ENCODE measurements around the gene CATSPER3. TPM values are rescaled to one million over a fixed set of nuclear protein-coding genes. Genes with fewer than 3 reads are reported as not detected.
A peak's percentile ranks its signal among the peaks of the same experiment; 100 is the strongest.

CATSPER3 gene
- total and polyA plus RNA-seq, 7 donors, result 0.57 to 1.4 (median 1.2) TPM; not detected in 4

DNA sequence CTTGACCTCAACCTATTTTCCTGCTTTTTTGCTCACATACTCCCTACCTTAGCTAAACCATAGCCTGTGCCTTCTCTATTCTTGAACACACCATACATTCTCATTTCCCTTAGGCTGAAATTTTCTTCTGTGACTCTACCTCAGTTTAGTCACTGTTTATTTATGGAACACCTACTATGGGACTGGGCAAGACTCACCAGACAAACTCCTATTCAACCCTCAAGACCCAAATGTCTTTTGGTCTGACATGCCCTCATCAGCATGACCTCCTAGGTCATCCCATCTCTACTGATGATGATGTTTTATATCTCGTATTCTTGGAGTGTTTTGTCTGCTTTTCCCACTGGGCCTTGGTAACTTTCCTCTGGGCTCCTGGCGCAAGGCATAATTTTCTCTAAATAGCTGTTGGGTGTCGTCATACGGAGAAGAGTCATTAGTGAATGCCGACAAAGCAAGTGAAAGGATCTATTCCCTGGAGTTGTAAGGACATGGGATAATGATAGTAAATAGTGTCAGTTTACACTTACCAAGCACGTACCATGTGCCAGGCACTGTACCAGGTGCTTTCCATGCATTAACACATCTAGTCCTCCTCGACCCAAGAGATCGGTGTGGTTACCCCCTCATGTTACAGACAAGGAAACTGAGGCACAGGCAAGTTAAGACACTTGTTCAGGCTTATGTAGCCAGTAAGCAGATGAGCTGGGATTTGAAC, 88.8 kb downstream of the CATSPER3 start:
- H3K4me1 ChIP-seq, result peaks cover 0 to 5% (median 0%) of the 10 kb centered on the region in 4 donors
- H3K36me3 ChIP-seq, result no peaks in the 10 kb centered on the region
- no peaks in the 10 kb centered on the region for H3K9me3 ChIP-seq
- no peak for DNase-seq
- H3K4me3 ChIP-seq, result no peak overlapping the region
- H3K27me3 ChIP-seq, result peaks cover 2 to 27% (median 6%) of the 10 kb centered on the region in 3 donors
- no peak overlapping the region for H3K27ac ChIP-seq
- TF ChIP-seq POLR2A (IDR thresholded peaks at IDR 0.05) (no peak), POLR2AphosphoS5 (IDR thresholded peaks at IDR 0.05) (no peak), EP300 (IDR thresholded peaks at IDR 0.05) (no peak)
- TF ChIP-seq, protein P1, sequence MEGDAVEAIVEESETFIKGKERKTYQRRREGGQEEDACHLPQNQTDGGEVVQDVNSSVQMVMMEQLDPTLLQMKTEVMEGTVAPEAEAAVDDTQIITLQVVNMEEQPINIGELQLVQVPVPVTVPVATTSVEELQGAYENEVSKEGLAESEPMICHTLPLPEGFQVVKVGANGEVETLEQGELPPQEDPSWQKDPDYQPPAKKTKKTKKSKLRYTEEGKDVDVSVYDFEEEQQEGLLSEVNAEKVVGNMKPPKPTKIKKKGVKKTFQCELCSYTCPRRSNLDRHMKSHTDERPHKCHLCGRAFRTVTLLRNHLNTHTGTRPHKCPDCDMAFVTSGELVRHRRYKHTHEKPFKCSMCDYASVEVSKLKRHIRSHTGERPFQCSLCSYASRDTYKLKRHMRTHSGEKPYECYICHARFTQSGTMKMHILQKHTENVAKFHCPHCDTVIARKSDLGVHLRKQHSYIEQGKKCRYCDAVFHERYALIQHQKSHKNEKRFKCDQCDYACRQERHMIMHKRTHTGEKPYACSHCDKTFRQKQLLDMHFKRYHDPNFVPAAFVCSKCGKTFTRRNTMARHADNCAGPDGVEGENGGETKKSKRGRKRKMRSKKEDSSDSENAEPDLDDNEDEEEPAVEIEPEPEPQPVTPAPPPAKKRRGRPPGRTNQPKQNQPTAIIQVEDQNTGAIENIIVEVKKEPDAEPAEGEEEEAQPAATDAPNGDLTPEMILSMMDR (IDR thresholded peaks at IDR 0.05), result no peak
- intact Hi-C loops (cut with DNase I), result no loop called here
- 88 to 92% methylated on average over 8 of the region's 8 CpGs for WGBS, 2 donors

DNA sequence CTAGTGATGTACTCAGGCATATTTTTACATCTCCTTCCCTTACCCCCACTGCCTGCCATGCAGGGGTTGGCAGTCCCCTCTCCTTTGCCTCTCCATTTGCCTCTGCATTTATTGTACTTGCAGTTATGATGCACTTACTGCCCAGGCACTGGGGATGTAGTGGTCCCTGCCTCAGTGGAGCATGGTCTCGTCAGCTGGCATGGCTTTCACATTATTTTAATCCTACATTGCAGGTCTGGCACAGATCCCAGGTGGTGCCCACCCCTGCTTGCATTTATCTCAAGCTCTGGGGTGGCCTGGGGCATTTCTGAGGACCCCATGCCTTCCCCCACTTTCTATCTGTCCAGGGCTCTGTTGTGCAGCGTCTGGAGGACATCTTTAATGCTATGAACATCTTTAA, 89.5 kb downstream of the CATSPER3 start:
- intact Hi-C loops (cut with DNase I), result no loop called here
- peaks cover 0 to 19% (median 6%) of the 10 kb centered on the region in 3 donors for H3K27me3 ChIP-seq
- H3K4me3 ChIP-seq, result no peak overlapping the region
- 74 to 82% methylated on average over 2 of the region's 2 CpGs for WGBS, 2 donors
- no peak overlapping the region for H3K27ac ChIP-seq
- H3K4me1 ChIP-seq, result peaks cover 0 to 1% (median 0%) of the 10 kb centered on the region in 4 donors
- H3K9me3 ChIP-seq, result no peaks in the 10 kb centered on the region
- no peak for DNase-seq
- H3K36me3 ChIP-seq, result no peaks in the 10 kb centered on the region
- TF ChIP-seq POLR2A (IDR thresholded peaks at IDR 0.05), result no peak

DNA sequence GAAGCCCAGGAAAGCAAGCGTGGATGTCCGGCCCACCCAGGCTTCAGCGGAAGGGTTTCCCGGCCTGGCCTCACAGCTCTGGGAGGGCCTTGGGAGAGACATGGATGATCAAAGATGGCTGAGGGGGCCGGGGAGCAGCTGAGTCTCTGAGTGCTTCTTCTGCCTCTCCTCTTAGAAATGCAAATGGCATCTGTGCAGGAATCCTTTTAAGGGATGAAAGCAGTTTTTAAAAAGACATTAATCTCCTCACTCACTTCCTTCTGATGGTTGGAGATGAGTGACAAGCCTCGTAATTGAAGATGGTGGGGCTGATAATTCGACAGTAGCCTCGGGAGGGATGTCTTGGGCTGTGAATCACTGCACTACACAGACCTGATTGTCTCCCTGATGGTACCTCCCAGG, 90.6 kb downstream of the CATSPER3 start:
- Histone ChIP-seq H3K4me1 (no peaks in the 10 kb centered on the region), H3K4me3 (no peak overlapping the region), H3K27me3 (peaks cover 0 to 8% (median 2%) of the 10 kb centered on the region in 3 donors), H3K9me3 (no peaks in the 10 kb centered on the region), H3K27ac (no peak overlapping the region), H3K36me3 (no peaks in the 10 kb centered on the region)
- 77 to 85% methylated on average over 8 of the region's 8 CpGs for WGBS, 2 donors
- intact Hi-C loops (cut with DNase I), result no loop called here
- DNase-seq, result no peak
- TF ChIP-seq POLR2AphosphoS5 (IDR thresholded peaks at IDR 0.05) (no peak), POLR2A (IDR thresholded peaks at IDR 0.05) (no peak), EP300 (IDR thresholded peaks at IDR 0.05) (no peak)
- TF ChIP-seq, protein P1 (IDR thresholded peaks at IDR 0.05), result no peak

DNA sequence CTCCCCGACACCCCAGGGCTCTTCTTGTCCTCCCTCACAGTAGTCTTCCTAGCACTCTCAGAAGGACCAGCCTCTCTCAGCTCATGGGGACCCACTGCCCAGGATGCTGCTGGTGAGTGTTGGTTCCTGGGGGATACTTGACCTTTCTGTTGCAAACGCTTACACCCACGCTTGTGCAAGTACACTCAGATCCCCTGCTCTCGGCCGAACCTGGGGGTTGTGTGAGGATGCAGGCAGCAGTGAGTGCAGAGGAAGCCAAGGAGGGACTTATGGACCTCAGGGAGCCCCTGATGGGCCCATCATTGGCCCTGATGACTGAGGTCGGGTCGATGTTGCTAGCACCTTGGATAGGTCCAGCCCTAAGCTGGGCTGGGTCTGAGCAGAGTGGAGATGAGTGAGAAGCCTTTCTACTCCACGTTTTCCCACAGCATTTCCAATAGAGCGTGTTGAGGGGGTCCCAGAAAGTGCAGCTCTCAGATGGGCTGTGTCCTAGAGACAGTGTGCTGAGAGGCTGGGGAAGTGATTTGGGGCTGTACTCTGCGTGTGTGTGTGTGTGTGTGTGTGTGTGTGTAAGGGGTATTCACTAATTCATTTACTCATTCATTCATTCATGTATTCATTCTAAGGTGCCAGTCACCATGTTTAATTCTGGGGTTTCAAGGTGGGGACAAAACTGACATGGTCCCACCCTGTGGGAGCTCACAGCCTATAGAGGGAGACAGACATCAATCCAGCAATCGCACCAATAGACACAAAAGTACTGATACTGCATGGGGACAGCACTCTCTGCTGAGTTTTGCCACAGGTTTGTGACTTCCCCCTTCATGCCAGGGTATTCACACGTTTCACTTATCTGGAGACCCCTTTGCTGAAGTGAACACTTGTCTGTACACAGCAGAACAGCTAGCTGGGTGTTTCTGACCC, 91.6 kb downstream of the CATSPER3 start:
- Histone ChIP-seq H3K9me3 (no peaks in the 10 kb centered on the region), H3K27me3 (no peaks in the 10 kb centered on the region), H3K4me1 (no peaks in the 10 kb centered on the region), H3K27ac (no peak overlapping the region), H3K36me3 (no peaks in the 10 kb centered on the region), H3K4me3 (no peak overlapping the region)
- intact Hi-C loops (cut with DNase I), result no loop called here
- WGBS, 2 donors, result 77 to 79% methylated on average over 12 of the region's 12 CpGs
- TF ChIP-seq EP300 (IDR thresholded peaks at IDR 0.05) (no peak), POLR2A (IDR thresholded peaks at IDR 0.05) (no peak), POLR2AphosphoS5 (IDR thresholded peaks at IDR 0.05) (no peak)
- TF ChIP-seq, protein P1 (IDR thresholded peaks at IDR 0.05), result no peak
- DNase-seq, result no peak

DNA sequence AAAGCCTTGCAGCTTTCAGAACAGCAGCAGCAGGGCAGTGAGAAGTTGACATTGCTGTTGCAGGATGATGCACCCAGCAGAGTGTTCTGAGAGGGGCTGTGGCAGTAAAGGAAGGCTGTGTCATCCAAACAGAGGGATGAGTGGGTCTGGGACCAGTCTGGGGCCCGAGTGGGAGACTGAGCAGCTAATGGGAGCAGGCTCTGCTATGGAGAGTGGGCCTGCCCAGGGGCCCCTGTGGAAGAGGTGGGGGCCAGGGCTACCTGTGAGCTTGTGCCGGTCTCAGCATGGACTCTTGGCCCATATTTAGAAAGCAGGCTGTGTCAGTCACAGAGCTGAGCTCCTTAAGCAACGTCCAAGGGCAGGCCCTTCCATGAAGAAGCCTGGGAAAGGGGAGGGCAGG, 92.3 kb downstream of the CATSPER3 start:
- no peaks in the 10 kb centered on the region for H3K36me3 ChIP-seq

More for the DNA sequence above, 92.3 kb downstream of the CATSPER3 start:
- H3K4me1 ChIP-seq, result peaks cover 0 to 2% (median 0%) of the 10 kb centered on the region in 4 donors
- H3K27me3 ChIP-seq, result no peaks in the 10 kb centered on the region
- H3K27ac ChIP-seq, result no peak overlapping the region
- intact Hi-C loops (cut with DNase I), result no loop called here
- no peak for TF ChIP-seq POLR2A (IDR thresholded peaks at IDR 0.05)
- no peak for TF ChIP-seq EP300 (IDR thresholded peaks at IDR 0.05)
- TF ChIP-seq POLR2AphosphoS5 (IDR thresholded peaks at IDR 0.05), result no peak
- TF ChIP-seq, protein P1 (IDR thresholded peaks at IDR 0.05), result no peak
- no peaks in the 10 kb centered on the region for H3K9me3 ChIP-seq
- whole genome bisulfite sequencing, 2 donors, result 74 to 76% methylated on average over 3 of the region's 3 CpGs
- H3K4me3 ChIP-seq, result no peak overlapping the region
- peak; percentile 38 for DNase-seq
